IMR-90 (cell line): ENCODE measurements around the gene IQSEC1. TPM values are rescaled to one million over a fixed set of nuclear protein-coding genes. Genes with fewer than 3 reads are reported as not detected.

ENCODE experiments used
- ATAC-seq: fragments of 200-7000 bp; cut with Tn5 transposase; 2 replicates; pipeline ENCODE4 v1.9.1; 2020; ENCODE audit warnings: low read depth, mild to moderate bottlenecking, moderate library complexity
- BruUV-seq: library from RNA; stranded (reverse); fragments of 400-500 nt; replicated peaks from 2 replicates; lab custom pipeline; 2021; lab: Mats Ljungman, UMichigan
- CTCF ChIA-PET: fragments of 300-600 bp; formaldehyde crosslinking; extraction: SDS; loops from one replicate; lab custom pipeline; 2021; ENCODE audit warnings: antibody characterized with exemption; lab: Yijun Ruan, JAX
- POLR2A ChIA-PET: fragments of 300-600 bp; sonication (Branson Sonifier 250); formaldehyde crosslinking; loops from one replicate; lab custom pipeline; 2022; ENCODE audit warnings: antibody characterized with exemption; ENCODE audit not compliant: unreplicated experiment; lab: Charles Lee
- DNase-seq: peaks from one replicate; pipeline ENCODE4 v3.0.0; 2013
- H2AFZ ChIP-seq: replicated peaks from 2 replicates; pipeline ENCODE3; 2013; ENCODE audit warnings: low read length, mild to moderate bottlenecking; ENCODE audit not compliant: poor library complexity
- H2AK5ac ChIP-seq: 2 replicates; pipeline ENCODE4 v1.6.1; 2013; ENCODE audit warnings: low read depth, low read length, inconsistent platforms
- H2AK9ac ChIP-seq: replicated peaks from 2 replicates; pipeline ENCODE3; 2013; ENCODE audit warnings: mild to moderate bottlenecking, low read depth, low read length, moderate library complexity; ENCODE audit not compliant: poor library complexity
- H2BK120ac ChIP-seq: 2 replicates; pipeline ENCODE4 v1.6.1; 2013; ENCODE audit warnings: low read depth, low read length, inconsistent platforms
- H2BK15ac ChIP-seq: 3 replicates; pipeline ENCODE4 v1.6.1; 2013; ENCODE audit warnings: low read depth, low read length, inconsistent platforms
- H2BK20ac ChIP-seq: 2 replicates; pipeline ENCODE4 v1.6.1; 2013; ENCODE audit warnings: low read depth, mild to moderate bottlenecking, inconsistent platforms, low read length, moderate library complexity
- H2BK5ac ChIP-seq: 2 replicates; pipeline ENCODE4 v1.6.1; 2013; ENCODE audit warnings: mild to moderate bottlenecking, low read depth, low read length, inconsistent platforms; ENCODE audit not compliant: poor library complexity, severe bottlenecking
- H3K14ac ChIP-seq: replicated peaks from 2 replicates; pipeline ENCODE4 v1.6.1; 2013; ENCODE audit warnings: low read depth, low read length, inconsistent platforms
- H3K18ac ChIP-seq: 2 replicates; pipeline ENCODE4 v1.6.1; 2013; ENCODE audit warnings: low read depth, low read length, control low read depth
- H3K23ac ChIP-seq: 2 replicates; pipeline ENCODE4 v1.6.1; 2013; ENCODE audit warnings: low read depth, low read length, inconsistent platforms
- H3K27ac ChIP-seq: 2 replicates; pipeline ENCODE4 v1.5.1; 2013; ENCODE audit warnings: mild to moderate bottlenecking, control low read depth, low read length; ENCODE audit not compliant: insufficient read depth
- H3K27me3 ChIP-seq: 2 replicates; pipeline ENCODE4 v1.6.1; 2013; ENCODE audit warnings: low read length; ENCODE audit not compliant: control insufficient read depth, insufficient read depth
- H3K36me3 ChIP-seq: 2 replicates; pipeline ENCODE4 v1.6.1; 2013; ENCODE audit warnings: low read length, mixed read lengths; ENCODE audit not compliant: control insufficient read depth, insufficient read depth
- H3K4ac ChIP-seq: 2 replicates; pipeline ENCODE4 v1.6.1; 2013; ENCODE audit warnings: low read depth, low read length, inconsistent platforms
- H3K4me1 ChIP-seq: 2 replicates; pipeline ENCODE4 v1.6.1; 2013; ENCODE audit warnings: low read length, mixed read lengths; ENCODE audit not compliant: control insufficient read depth, insufficient read depth
- H3K4me2 ChIP-seq: 2 replicates; pipeline ENCODE4 v1.6.1; 2013; ENCODE audit warnings: low read depth, mild to moderate bottlenecking, control low read depth, low read length, moderate library complexity
- H3K4me3 ChIP-seq: 2 replicates; pipeline ENCODE4 v1.5.1; 2013; ENCODE audit warnings: low read depth, mild to moderate bottlenecking, control low read depth, low read length, moderate library complexity; ENCODE audit not compliant: insufficient read depth
- H3K56ac ChIP-seq: 2 replicates; pipeline ENCODE4 v1.6.1; 2013; ENCODE audit warnings: low read length, inconsistent platforms; ENCODE audit not compliant: insufficient read depth; ENCODE audit errors: extremely low read depth
- H3K79me1 ChIP-seq, 2 experiments: 2 replicates each; pipeline ENCODE4 v1.6.1; 2013; ENCODE audit warnings: low read length in 2 of 2, inconsistent platforms in 1 of 2, low read depth in 1 of 2
- H3K9ac ChIP-seq: 2 replicates; pipeline ENCODE4 v1.6.1; 2013; ENCODE audit warnings: low read depth, low read length, control low read depth
- H3K9me1 ChIP-seq: 2 replicates; pipeline ENCODE4 v1.6.1; 2013; ENCODE audit warnings: low read length, inconsistent platforms; ENCODE audit not compliant: insufficient read depth
- H3K9me3 ChIP-seq: 2 replicates; pipeline ENCODE4 v1.6.1; 2013; ENCODE audit warnings: low read length; ENCODE audit not compliant: control insufficient read depth, insufficient read depth
- H4K20me1 ChIP-seq: 2 replicates; pipeline ENCODE4 v1.6.1; 2013; ENCODE audit warnings: low read length, inconsistent platforms; ENCODE audit not compliant: insufficient read depth
- H4K5ac ChIP-seq: 2 replicates; pipeline ENCODE4 v1.6.1; 2013; ENCODE audit warnings: mild to moderate bottlenecking, low read depth, low read length, control low read depth
- H4K8ac ChIP-seq, 2 experiments: 2 replicates each; pipeline ENCODE4 v1.6.1; 2013; ENCODE audit warnings: low read depth in 2 of 2, low read length in 2 of 2, control low read depth in 1 of 2, inconsistent platforms in 1 of 2
- H4K91ac ChIP-seq: 2 replicates; pipeline ENCODE4 v1.6.1; 2013; ENCODE audit warnings: low read depth, low read length, inconsistent platforms; ENCODE audit not compliant: insufficient read depth
- BHLHE40 ChIP-seq: fragments of 150-350 bp; IDR thresholded peaks from 2 replicates; pipeline ENCODE4 v1.6.1; 2016; ENCODE audit warnings: mild to moderate bottlenecking, low read depth, low read length
- CEBPB ChIP-seq: IDR thresholded peaks from 2 replicates; pipeline ENCODE4 v1.6.1; 2012; ENCODE audit warnings: low read depth, low read length, improper control_type of control experiment
- CHD1 ChIP-seq: IDR thresholded peaks from 2 replicates; pipeline ENCODE4 v1.6.1; 2012; ENCODE audit warnings: low read depth, low read length, improper control_type of control experiment
- CTCF ChIP-seq: conservative IDR thresholded peaks from 2 replicates; pipeline ENCODE4 v1.5.1; 2012; ENCODE audit warnings: mild to moderate bottlenecking, low read depth, low read length, improper control_type of control experiment
- ELK1 ChIP-seq: fragments of 150-350 bp; IDR thresholded peaks from 2 replicates; pipeline ENCODE4 v1.6.1; 2016; ENCODE audit warnings: low read depth, mild to moderate bottlenecking, low read length, moderate library complexity, borderline replicate concordance
- FOS ChIP-seq: fragments of 150-350 bp; IDR thresholded peaks from 2 replicates; pipeline ENCODE4 v1.6.1; 2016; ENCODE audit warnings: low read depth, low read length
- MAFK ChIP-seq: IDR thresholded peaks from 2 replicates; pipeline ENCODE4 v1.6.1; 2012; ENCODE audit warnings: low read depth, low read length, improper control_type of control experiment
- MAZ ChIP-seq: IDR thresholded peaks from 2 replicates; pipeline ENCODE4 v1.6.1; 2012; ENCODE audit warnings: low read depth, mild to moderate bottlenecking, low read length, improper control_type of control experiment, moderate library complexity, borderline replicate concordance
- MXI1 ChIP-seq: IDR thresholded peaks from 2 replicates; pipeline ENCODE4 v1.6.1; 2012; ENCODE audit warnings: low read depth, mild to moderate bottlenecking, low read length, moderate library complexity, borderline replicate concordance
- NFE2L2 ChIP-seq: fragments of 150-350 bp; IDR thresholded peaks from 2 replicates; pipeline ENCODE4 v1.6.1; 2016; ENCODE audit warnings: low read depth, mild to moderate bottlenecking, low read length
- POLR2A ChIP-seq: IDR thresholded peaks from 2 replicates; pipeline ENCODE4 v1.6.1; 2012; ENCODE audit warnings: mild to moderate bottlenecking, low read depth, low read length
- RAD21 ChIP-seq: IDR thresholded peaks from 2 replicates; pipeline ENCODE4 v1.6.1; 2012; ENCODE audit warnings: low read length, improper control_type of control experiment
- RCOR1 ChIP-seq: IDR thresholded peaks from 2 replicates; pipeline ENCODE4 v1.6.1; 2012; ENCODE audit warnings: mild to moderate bottlenecking, low read length, improper control_type of control experiment; ENCODE audit not compliant: insufficient replicate concordance
- RFX5 ChIP-seq: IDR thresholded peaks from 2 replicates; pipeline ENCODE4 v1.8.0; 2012; ENCODE audit warnings: low read depth, mild to moderate bottlenecking, low read length, moderate library complexity
- SMC3 ChIP-seq: fragments of 150-350 bp; IDR thresholded peaks from 2 replicates; pipeline ENCODE4 v1.6.1; 2016; ENCODE audit warnings: low read depth, mild to moderate bottlenecking, antibody characterized with exemption, low read length, moderate library complexity
- USF2 ChIP-seq: fragments of 150-350 bp; IDR thresholded peaks from 2 replicates; pipeline ENCODE4 v1.6.1; 2017; ENCODE audit warnings: mild to moderate bottlenecking, antibody characterized with exemption, low read length, low read depth
- WGBS, 2 experiments: methylation state at CpG; one replicate each; pipeline versions ENCODE4 v1.1.5 to v1.1.7; 2013; ENCODE audit warnings: missing lambda C conversion rate in 2 of 2; ENCODE audit not compliant: insufficient read length in 1 of 2; ENCODE audit errors: extremely low coverage in 2 of 2; 5-methylcytosine and 5-hydroxymethylcytosine counted together
- dilution Hi-C: fragments of 300-500 bp; cut with HindIII; formaldehyde crosslinking; loops from one replicate; pipeline ENCODE4 v1.14.3; 2018; ENCODE audit warnings: low sequenced_read_pairs; ENCODE audit not compliant: unreplicated experiment
- in situ Hi-C: fragments of 300-500 bp; cut with MboI; formaldehyde crosslinking; loops from 3 replicates; pipeline ENCODE4 v1.14.3; 2019; ENCODE audit warnings: low sequenced_read_pairs, inconsistent platforms, mixed read lengths
- intact Hi-C: fragments of 100-400 bp; cut with micrococcal nuclease; formaldehyde crosslinking; loops from 2 replicates; pipeline ENCODE4 v1.10.0; 2022
- polyA plus RNA-seq, 3 experiments: library from polyadenylated mRNA; depleted of rRNA; stranded (reverse); fragments of >200 nt; gene quantifications; 2 replicates each; pipeline ENCODE4 v1.2.3, GENCODE V29; 2012; ENCODE audit warnings: low replicate concordance in 1 of 3
- total RNA-seq: library from RNA; depleted of rRNA; stranded (reverse); fragments of >200 nt; gene quantifications from 2 replicates; pipeline ENCODE4 v1.2.3, GENCODE V29; 2012

Gene IQSEC1
- total and polyA plus RNA-seq, 2 of the 4 experiments (the other 2 are of a cell fraction): 5.9 to 11.9 TPM

- Histone ChIP-seq H2AFZ (no peak overlapping the region), H3K9ac (no peak overlapping the region), H3K36me3 (no peaks in the 10 kb centered on the region), H2BK120ac (no peak overlapping the region), H3K9me3 (no peaks in the 10 kb centered on the region), H4K8ac (no peak overlapping the region), H2BK20ac (no peak overlapping the region), H3K4me3 (no peak overlapping the region), H2AK5ac (no peak overlapping the region), H3K56ac (no peak overlapping the region), H2AK9ac (no peak overlapping the region), H3K4me2 (no peak overlapping the region), H3K18ac (no peak overlapping the region), H3K27me3 (peaks cover 37% of the 10 kb centered on the region), H3K14ac (no peak overlapping the region), H3K23ac (no peak overlapping the region), H3K27ac (no peak overlapping the region), H3K9me1 (0 out of 2 replicates have a peak, but pooled peaks cover under 1% of the 10 kb centered on the region), H4K20me1 (no peaks in the 10 kb centered on the region), H2BK15ac (no peak overlapping the region), H4K5ac (no peak overlapping the region), H3K4me1 (no peaks in the 10 kb centered on the region), H4K91ac (no peak overlapping the region), H3K79me1 (no peaks in the 10 kb centered on the region), H2BK5ac (no peak overlapping the region), H3K4ac (no peak overlapping the region)
- ChIA-PET CTCF (interaction anchor here (0.7 kb wide), 1 partner anchor 60 kb away, joined by 3 read pairs; no protein-coding TSS in a partner anchor), POLR2A (no interaction called here)
- DNase-seq: no peak
- ATAC-seq: no peak
- BruUV-seq: no TSS peak
- intact Hi-C loops: no loop called here
- dilution Hi-C loops: no loop called here
- 97% methylated on average over 6 of the region's 9 CpGs; no CpG with 5 or more reads in 1 of the 2 experiments for WGBS, 2 experiments
- in situ Hi-C loops: no loop called here
- TF ChIP-seq MXI1 (no peak), USF2 (no peak), SMC3 (no peak), CTCF (no peak), RFX5 (no peak), MAFK (no peak), RAD21 (no peak), MAZ (no peak), FOS (no peak), CEBPB (no peak), RCOR1 (no peak), CHD1 (no peak), BHLHE40 (no peak), ELK1 (no peak), NFE2L2 (no peak), POLR2A (no peak)
Observed at GRCh38 chr3:13030684-13031083, 42.5 kb downstream of the IQSEC1 start.
